Stimulated activated CD8-positive, alpha-beta memory T cell treated with anti-CD3 and anti-CD28 coated beads, Interleukin-15, amount 100 ng/mL, for 48 hours (primary cell): ENCODE measurements around the gene PAGE5.

Source experiments
- DNase-seq, 2 donors: peaks; one replicate each; pipeline ENCODE4 v3.0.0-alpha.2; 2020; ENCODE audit warnings: low read depth in 2 of 2

Gene PAGE5

DNA sequence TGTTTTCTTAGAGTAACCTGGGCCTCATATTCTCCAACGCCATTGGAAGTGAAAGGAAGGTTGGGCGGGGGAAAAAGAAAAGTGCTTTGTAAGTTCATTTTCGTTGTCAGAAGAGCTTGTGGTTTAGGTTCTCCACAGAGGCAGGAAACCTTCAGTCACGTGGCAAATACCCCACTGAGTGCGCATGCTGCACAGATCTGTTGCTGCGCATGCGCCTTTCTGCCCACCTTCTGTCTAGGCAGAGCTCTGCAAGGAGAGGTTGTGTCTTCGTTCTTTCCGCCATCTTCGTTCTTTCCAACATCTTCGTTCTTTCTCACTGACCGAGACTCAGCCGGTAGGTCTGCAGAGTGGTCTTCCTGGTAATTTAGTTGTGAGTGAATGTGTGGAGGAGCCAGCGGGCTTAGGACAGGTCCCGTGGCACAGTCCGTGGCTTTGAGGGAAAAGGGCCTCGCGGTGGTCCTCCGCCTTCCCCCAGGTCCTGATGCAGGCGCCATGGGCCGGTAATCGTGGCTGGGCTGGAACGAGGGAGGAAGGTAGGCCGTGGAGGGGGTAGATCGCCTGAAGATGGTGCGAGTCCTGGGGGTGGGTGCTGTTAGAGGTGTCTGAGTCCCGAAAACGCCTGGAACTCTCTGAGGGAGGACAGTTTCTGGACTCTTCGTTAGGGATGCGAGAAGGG is at the start of gene PAGE5:
Gene PAGE5, plus strand, starts transcription at position 228 of the 676 bp plus-strand sequence. CDS start 1,037 bp downstream, outside the sequence.
- DNase-seq, result no peak

- no peak for DNase-seq
Measured at GRCh38 chrX:55187281-55187680, 32.9 kb upstream of the PAGE5 start.

GRCh38 chrX:55196688-55197087 is 23.5 kb upstream of the PAGE5 start:
- DNase-seq, result no peak

DNA sequence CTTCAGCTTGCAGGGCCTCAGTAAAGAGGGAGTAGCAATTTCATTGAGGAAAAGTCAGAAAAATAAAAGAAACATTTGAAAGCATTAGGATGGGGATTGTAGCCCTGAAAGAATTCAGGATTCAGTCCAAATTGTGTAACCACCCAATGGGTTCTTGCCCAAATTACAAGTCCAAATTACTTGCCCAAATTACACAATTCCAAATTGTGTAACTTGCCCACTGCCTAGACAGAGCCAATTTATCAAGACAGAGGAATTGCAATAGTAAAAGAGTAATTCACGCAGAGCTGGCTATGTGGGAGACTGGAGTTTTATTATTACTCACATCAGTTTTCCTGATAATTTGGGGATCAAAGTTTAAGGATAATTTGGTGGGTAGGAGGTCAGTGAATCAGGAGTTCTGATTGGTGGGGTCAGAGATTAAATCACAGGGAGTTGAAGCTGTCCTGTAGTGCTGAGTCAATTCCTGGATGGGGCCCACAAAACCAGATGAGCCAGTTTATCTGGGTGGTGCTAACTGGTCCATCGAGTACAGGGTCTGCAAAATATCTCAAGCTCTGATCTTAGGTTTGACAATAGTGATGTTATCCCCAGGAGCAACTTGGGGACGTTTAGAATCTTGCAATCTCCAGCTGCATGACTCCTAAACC is 18.1 kb upstream of the PAGE5 start:
- no peak for DNase-seq

GRCh38 chrX:55206162-55206941 is 13.8 kb upstream of the PAGE5 start:
- no peak for DNase-seq

- no peak for DNase-seq
Measured at GRCh38 chrX:55210931-55211677, 9.0 kb upstream of the PAGE5 start.

GRCh38 chrX:55213381-55213780 is 6.8 kb upstream of the PAGE5 start:
- no peak for DNase-seq

DNA sequence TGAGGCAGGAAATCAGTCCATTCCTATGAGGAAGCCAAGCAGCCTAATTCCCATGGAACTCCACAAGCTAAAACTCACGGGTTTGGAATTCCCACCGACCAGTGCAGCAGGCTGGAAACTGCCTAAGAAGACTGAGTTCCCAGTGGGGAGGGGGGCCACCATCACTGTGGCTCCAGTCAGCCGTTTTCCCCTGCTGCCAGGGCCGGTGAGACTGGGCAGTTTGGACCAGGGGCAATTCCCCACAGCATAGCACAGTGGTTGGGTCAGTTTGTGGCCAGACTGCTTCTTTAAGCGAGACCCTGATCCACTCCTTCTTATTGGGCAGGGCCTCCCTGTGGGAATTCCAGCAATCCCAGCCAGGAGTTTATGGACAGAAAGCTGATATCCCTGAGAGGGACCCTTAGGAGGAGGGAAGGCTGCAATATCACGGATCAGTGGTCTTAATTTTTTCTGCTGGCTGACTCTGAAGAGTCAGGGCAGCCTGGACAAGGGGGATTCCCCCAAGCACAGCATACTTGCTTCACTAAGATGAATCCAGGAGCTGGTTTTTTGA is 20.7 kb downstream of the PAGE5 start:
- DNase-seq, result no peak

DNA sequence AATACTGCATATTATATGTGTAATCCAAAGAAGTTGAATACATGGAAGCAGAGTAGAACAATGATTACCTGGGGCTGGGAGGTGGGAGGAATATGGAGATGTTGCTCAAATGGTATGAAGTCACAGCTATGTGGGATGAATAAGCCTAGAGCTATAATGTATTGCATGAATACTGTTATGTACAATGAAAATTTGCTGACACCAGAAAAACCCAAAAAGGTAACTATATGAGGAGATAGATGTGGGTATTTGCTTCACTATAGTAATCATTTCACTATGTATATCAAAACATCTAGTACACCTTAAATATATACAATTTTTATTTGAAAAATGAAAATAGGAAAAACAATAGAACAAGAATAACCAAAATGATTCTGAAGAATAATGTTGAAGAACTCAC is 33.4 kb downstream of the PAGE5 start:
- no peak for DNase-seq

DNA sequence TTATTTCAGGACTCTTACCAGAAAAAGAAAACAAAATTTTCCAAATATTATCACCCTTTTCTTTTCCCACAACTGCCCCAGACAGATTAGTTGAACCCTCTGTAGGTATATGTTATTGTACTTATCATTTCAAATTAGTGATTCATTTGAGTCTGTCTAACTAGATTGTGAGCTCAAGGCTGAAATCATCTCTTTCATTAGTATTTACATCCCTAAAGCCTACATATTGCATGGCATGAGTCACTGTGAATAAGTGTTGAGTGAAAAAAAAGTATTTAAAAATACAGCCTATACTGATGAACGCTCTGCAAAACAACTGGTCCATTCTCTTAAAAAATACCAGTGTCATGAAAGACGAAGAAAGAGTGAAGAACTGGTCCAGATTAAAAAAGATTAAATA is 40.7 kb downstream of the PAGE5 start:
- no peak for DNase-seq

- no peak for DNase-seq
Measured at GRCh38 chrX:55264816-55265215, 44.7 kb downstream of the PAGE5 start, which contains the start of gene PAGE3. Gene PAGE3, minus strand, starts transcription at chrX:55264916. Its CDS starts 1,013 bp downstream, at chrX:55263903.
